Gastrocnemius medialis (tissue), 4 donors: ENCODE data around the gene DLX4. TPM values are rescaled to one million over a fixed set of nuclear protein-coding genes. Genes with fewer than 3 reads are reported as not detected.

Experiments used
- ATAC-seq, 2 donors: fragments of 150-250 bp; one replicate each; pipeline ENCODE4 v1.9.1; 2016
- DNase-seq, 2 donors: peaks; one replicate each; pipeline ENCODE4 v3.0.0-alpha.2; 2019
- H3K27ac ChIP-seq, 4 donors: fragments of 200-600 bp; sonication (generic); 1 replicate in 1 of 4; 2 replicates in 3 of 4; pipeline ENCODE4 v1.5.1; 2016 to 2018; ENCODE audit warnings: mild to moderate bottlenecking in 2 of 4, moderate library complexity in 1 of 4
- H3K27me3 ChIP-seq, 3 donors: fragments of 200-600 bp; sonication (generic) in 2 of 3; 1 replicate in 1 of 3; 2 replicates in 2 of 3; pipeline versions ENCODE4 v1.5.1 to v1.6.0; 2016 to 2019; ENCODE audit warnings: mild to moderate bottlenecking in 1 of 3, moderate library complexity in 1 of 3
- H3K36me3 ChIP-seq, 2 donors: fragments of 200-600 bp; sonication (generic) in 1 of 2; one replicate each; pipeline ENCODE4 v1.5.1; 2017 to 2018
- H3K4me1 ChIP-seq, 2 donors: fragments of 200-600 bp; sonication (generic) in 1 of 2; one replicate each; pipeline ENCODE4 v1.5.1; 2016 to 2017; ENCODE audit warnings: mild to moderate bottlenecking in 2 of 2
- H3K4me3 ChIP-seq, 4 donors: fragments of 200-600 bp; sonication (generic) in 3 of 4; 1 replicate in 1 of 4; 2 replicates in 3 of 4; pipeline ENCODE4 v1.5.1; 2016 to 2019; ENCODE audit warnings: mild to moderate bottlenecking in 2 of 4
- H3K9me3 ChIP-seq, 3 donors: fragments of 200-600 bp; sonication (generic) in 2 of 3; 1 replicate in 1 of 3; 2 replicates in 2 of 3; pipeline ENCODE4 v1.5.1; 2016 to 2019
- POLR2A ChIP-seq, 2 donors: fragments of 450-650 bp; IDR thresholded peaks; one replicate each; pipeline ENCODE4 v1.6.1; 2017; ENCODE audit warnings: antibody characterized with exemption in 2 of 2, mild to moderate bottlenecking in 2 of 2, moderate library complexity in 2 of 2
- in situ Hi-C, 4 donors: fragments of 200-750 bp; cut with MboI; loops; one replicate each; pipeline versions ENCODE4 v1.15.0 to v1.8.0; 2017; ENCODE audit warnings: low sequenced_read_pairs in 4 of 4
- intact Hi-C: fragments of 100-400 bp; cut with DNase I; formaldehyde crosslinking; loops from one replicate; pipeline ENCODE4 v1.15.1; 2023; ENCODE audit warnings: low total_unique reads
- total RNA-seq, 4 donors: library from RNA; depleted of rRNA; stranded (reverse); fragments of >200 nt; gene quantifications; one replicate each; pipeline versions ENCODE4 v1.1.0 to v1.2.3, GENCODE V29; 2016
- TF ChIP-seq, protein P1 (sequence below), 5 experiments: fragments of 450-650 bp in 3 of 5; fragments of 200-600 bp in 2 of 5; sonication (generic) in 2 of 5; IDR thresholded peaks in 4 of 5; conservative IDR thresholded peaks in 1 of 5; 1 replicate in 4 of 5; 2 replicates in 1 of 5; pipeline ENCODE4 v1.5.1; 2016 to 2019; ENCODE audit warnings: antibody characterized with exemption in 5 of 5, mild to moderate bottlenecking in 3 of 5, moderate library complexity in 3 of 5

Gene DLX4
- total RNA-seq, 4 donors from 2014 or later = not detected

DNA sequence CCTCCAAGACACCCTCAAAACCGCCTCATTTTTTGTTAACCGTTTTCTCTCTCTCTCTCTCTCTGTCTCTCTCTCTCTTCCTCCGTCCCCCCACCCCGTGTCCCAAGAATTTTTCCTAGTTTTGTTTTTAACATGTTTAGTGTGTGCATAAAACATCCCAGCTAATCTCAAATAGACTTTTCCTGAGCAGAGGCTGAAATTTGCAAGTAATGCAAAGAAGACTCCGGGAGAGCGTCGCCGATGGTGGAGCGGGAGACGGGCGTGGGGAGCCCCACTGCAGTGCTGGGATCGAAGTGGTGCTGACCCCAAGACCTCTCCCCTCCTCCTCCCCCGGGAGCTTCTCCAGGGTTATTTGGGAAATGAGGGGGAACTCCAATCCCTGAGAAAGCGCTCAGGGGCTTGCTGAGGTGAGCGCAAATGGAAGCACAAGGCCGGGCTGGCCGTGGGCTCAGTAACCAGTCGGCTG, 4.7 kb upstream of the DLX4 start:
- in situ Hi-C loops (no loop called here), intact Hi-C loops (no loop called here)
- no peak for DNase-seq
- H3K36me3 ChIP-seq = no peaks in the 10 kb centered on the region
- TF ChIP-seq, protein P1, sequence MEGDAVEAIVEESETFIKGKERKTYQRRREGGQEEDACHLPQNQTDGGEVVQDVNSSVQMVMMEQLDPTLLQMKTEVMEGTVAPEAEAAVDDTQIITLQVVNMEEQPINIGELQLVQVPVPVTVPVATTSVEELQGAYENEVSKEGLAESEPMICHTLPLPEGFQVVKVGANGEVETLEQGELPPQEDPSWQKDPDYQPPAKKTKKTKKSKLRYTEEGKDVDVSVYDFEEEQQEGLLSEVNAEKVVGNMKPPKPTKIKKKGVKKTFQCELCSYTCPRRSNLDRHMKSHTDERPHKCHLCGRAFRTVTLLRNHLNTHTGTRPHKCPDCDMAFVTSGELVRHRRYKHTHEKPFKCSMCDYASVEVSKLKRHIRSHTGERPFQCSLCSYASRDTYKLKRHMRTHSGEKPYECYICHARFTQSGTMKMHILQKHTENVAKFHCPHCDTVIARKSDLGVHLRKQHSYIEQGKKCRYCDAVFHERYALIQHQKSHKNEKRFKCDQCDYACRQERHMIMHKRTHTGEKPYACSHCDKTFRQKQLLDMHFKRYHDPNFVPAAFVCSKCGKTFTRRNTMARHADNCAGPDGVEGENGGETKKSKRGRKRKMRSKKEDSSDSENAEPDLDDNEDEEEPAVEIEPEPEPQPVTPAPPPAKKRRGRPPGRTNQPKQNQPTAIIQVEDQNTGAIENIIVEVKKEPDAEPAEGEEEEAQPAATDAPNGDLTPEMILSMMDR (IDR thresholded peaks at IDR 0.05 in 4 of 5, conservative IDR thresholded peaks at IDR 0.05 in 1 of 5) = no peak
- TF ChIP-seq POLR2A (IDR thresholded peaks at IDR 0.05) = no peak
- no peak for ATAC-seq
- peaks cover 78 to 83% (median 83%) of the 10 kb centered on the region in 3 donors for H3K27me3 ChIP-seq
- peaks cover 0 to 20% of the 10 kb centered on the region in 2 donors for H3K4me1 ChIP-seq
- H3K4me3 ChIP-seq = peak overlapping the region in 1 of 4 donors; percentile 40
- H3K27ac ChIP-seq = no peak overlapping the region
- H3K9me3 ChIP-seq = no peaks in the 10 kb centered on the region

DNA sequence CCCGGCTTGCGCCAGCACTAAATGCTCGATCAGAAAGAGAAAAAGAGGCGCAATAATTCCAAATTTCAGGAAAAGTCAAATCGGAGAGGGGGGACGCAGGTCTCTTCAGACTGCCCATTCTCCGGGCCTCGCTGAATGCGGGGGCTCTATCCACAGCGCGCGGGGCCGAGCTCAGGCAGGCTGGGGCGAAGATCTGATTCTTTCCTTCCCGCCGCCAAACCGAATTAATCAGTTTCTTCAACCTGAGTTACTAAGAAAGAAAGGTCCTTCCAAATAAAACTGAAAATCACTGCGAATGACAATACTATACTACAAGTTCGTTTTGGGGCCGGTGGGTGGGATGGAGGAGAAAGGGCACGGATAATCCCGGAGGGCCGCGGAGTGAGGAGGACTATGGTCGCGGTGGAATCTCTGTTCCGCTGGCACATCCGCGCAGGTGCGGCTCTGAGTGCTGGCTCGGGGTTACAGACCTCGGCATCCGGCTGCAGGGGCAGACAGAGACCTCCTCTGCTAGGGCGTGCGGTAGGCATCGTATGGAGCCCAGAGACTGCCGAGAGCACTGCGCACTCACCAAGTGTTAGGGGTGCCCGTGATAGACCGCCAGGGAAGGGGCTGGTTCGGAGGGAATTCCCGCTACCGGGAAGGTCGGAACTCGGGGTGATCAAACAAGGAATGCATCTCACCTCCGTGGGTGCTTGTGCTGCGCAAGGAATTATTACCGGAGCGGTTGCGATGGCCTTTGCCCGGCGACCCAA, 4.0 kb upstream of the DLX4 start:
- Histone ChIP-seq H3K36me3 (no peaks in the 10 kb centered on the region), H3K27me3 (peaks cover 84 to 89% (median 87%) of the 10 kb centered on the region in 3 donors), H3K9me3 (no peaks in the 10 kb centered on the region), H3K4me3 (peak overlapping the region in 1 of 4 donors; percentile 40), H3K27ac (no peak overlapping the region), H3K4me1 (peaks cover 0 to 23% of the 10 kb centered on the region in 2 donors)
- no peak for ATAC-seq
- in situ Hi-C loops = no loop called here
- DNase-seq = no peak
- intact Hi-C loops = no loop called here
- TF ChIP-seq, protein P1 (IDR thresholded peaks at IDR 0.05 in 4 of 5, conservative IDR thresholded peaks at IDR 0.05 in 1 of 5) = no peak
- TF ChIP-seq POLR2A (IDR thresholded peaks at IDR 0.05) = no peak

DNA sequence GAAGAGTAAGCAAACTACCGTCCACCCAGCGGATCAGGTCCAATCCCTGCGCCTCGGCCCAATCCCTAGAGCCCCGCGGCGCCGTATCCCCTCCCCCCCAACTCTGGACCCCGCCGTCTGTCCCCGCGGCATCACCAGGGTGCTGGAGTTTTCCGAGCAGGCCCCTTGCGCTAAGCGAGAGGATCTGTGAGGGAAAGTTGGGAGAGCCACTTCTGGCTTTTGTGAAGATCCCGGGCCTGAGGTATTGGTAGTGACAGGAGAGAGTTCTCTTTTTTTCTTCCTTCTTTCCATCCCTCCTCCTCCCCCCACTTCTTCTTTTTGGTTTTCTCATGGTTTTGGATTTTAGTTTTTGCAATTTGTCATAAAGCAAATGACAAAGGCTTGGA, 3.5 kb upstream of the DLX4 start:
- no peaks in the 10 kb centered on the region for H3K9me3 ChIP-seq
- peaks cover 0 to 23% of the 10 kb centered on the region in 2 donors for H3K4me1 ChIP-seq
- intact Hi-C loops = no loop called here
- no peak for ATAC-seq
- no peak overlapping the region for H3K27ac ChIP-seq
- TF ChIP-seq, protein P1 (IDR thresholded peaks at IDR 0.05 in 4 of 5, conservative IDR thresholded peaks at IDR 0.05 in 1 of 5) = no peak
- no peak for TF ChIP-seq POLR2A (IDR thresholded peaks at IDR 0.05)
- H3K4me3 ChIP-seq = no peak overlapping the region
- H3K27me3 ChIP-seq = peaks cover 90 to 95% (median 93%) of the 10 kb centered on the region in 3 donors
- in situ Hi-C loops = no loop called here
- DNase-seq = no peak
- H3K36me3 ChIP-seq = no peaks in the 10 kb centered on the region

DNA sequence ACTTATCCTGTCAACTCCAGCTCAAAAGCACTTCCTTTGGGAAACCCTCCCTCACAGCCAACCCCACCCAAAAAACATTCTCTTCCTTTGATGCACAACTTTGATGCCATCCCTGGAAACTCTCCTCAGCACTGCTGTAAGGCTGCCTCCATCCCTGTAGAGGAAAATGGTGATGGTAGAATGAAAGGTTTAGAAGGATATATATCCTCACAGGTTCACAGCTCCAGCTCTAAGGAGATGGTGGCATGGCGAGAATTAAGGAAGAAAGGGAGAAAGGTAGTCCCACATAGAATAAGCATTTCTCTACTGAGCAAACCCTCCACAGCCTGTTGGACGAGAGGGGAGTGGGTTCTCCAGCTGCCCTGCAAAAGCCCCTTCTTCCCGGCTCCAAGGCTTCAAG, 2.2 kb upstream of the DLX4 start:
- in situ Hi-C loops = no loop called here
- TF ChIP-seq, protein P1 (IDR thresholded peaks at IDR 0.05 in 4 of 5, conservative IDR thresholded peaks at IDR 0.05 in 1 of 5) = no peak
- no peak for TF ChIP-seq POLR2A (IDR thresholded peaks at IDR 0.05)
- intact Hi-C loops = no loop called here

More for the DNA sequence above, 2.2 kb upstream of the DLX4 start:
- Histone ChIP-seq H3K27ac (no peak overlapping the region), H3K4me1 (peaks cover 0 to 26% of the 10 kb centered on the region in 2 donors), H3K36me3 (no peaks in the 10 kb centered on the region), H3K4me3 (no peak overlapping the region), H3K9me3 (no peaks in the 10 kb centered on the region), H3K27me3 (peaks cover 96 to 99% (median 98%) of the 10 kb centered on the region in 3 donors)
- DNase-seq (no peak), ATAC-seq (no peak)
